Activated T-cell treated with anti-CD3 and anti-CD28 coated beads, Interleukin-2, amount 50 U/mL, for 24 hours (primary cell): ENCODE measurements around the gene PGLYRP2.

Experiments used
- DNase-seq: peaks from one replicate; pipeline ENCODE4 v3.0.0-alpha.2; 2020
- H3K27ac Mint-ChIP-seq: 2 replicates; pipeline ENCODE4 v1.8.0; 2020; ENCODE audit warnings: mild to moderate bottlenecking, mixed read lengths
- H3K27me3 Mint-ChIP-seq: 2 replicates; pipeline ENCODE4 v1.8.0; 2020; ENCODE audit warnings: mixed read lengths
- H3K36me3 Mint-ChIP-seq: 2 replicates; pipeline ENCODE4 v1.8.0; 2020; ENCODE audit warnings: low read depth, mixed read lengths
- H3K4me1 Mint-ChIP-seq: 2 replicates; pipeline ENCODE4 v1.8.0; 2020; ENCODE audit warnings: low read depth, mixed read lengths
- H3K4me3 Mint-ChIP-seq: 2 replicates; pipeline ENCODE4 v1.8.0; 2020; ENCODE audit warnings: mild to moderate bottlenecking, moderate library complexity, mixed read lengths
- H3K9me3 Mint-ChIP-seq: 2 replicates; pipeline ENCODE4 v1.8.0; 2020; ENCODE audit warnings: mixed read lengths

The PGLYRP2 gene

GRCh38 chr19:15432018-15432494 is 47.2 kb downstream of the PGLYRP2 start:
- DNase-seq = peak; percentile 63
- H3K4me1 Mint-ChIP-seq = peaks cover 41% of the 10 kb centered on the region
- no peaks in the 10 kb centered on the region for H3K27me3 Mint-ChIP-seq
- peak overlapping the region; percentile 96 for H3K27ac Mint-ChIP-seq
- H3K9me3 Mint-ChIP-seq = no peaks in the 10 kb centered on the region
- H3K36me3 Mint-ChIP-seq = peaks cover 45% of the 10 kb centered on the region
- H3K4me3 Mint-ChIP-seq = peak overlapping the region; percentile 97

GRCh38 chr19:15431396-15432017 is 47.8 kb downstream of the PGLYRP2 start:
- Mint-ChIP-seq H3K36me3 (peaks cover 50% of the 10 kb centered on the region), H3K9me3 (no peaks in the 10 kb centered on the region), H3K4me1 (peaks cover 41% of the 10 kb centered on the region), H3K27ac (peak overlapping the region; percentile 96), H3K4me3 (peak overlapping the region; percentile 97), H3K27me3 (no peaks in the 10 kb centered on the region)
- DNase-seq = no peak

GRCh38 chr19:15430526-15431120 is 48.7 kb downstream of the PGLYRP2 start:
- peak overlapping the region; percentile 96 for H3K27ac Mint-ChIP-seq

GRCh38 chr19:15429825-15430467 is 49.4 kb downstream of the PGLYRP2 start:
- peaks cover 62% of the 10 kb centered on the region for H3K36me3 Mint-ChIP-seq
- DNase-seq = no peak
- peaks cover 36% of the 10 kb centered on the region for H3K4me1 Mint-ChIP-seq
- H3K4me3 Mint-ChIP-seq = peak overlapping the region; percentile 97
- no peaks in the 10 kb centered on the region for H3K9me3 Mint-ChIP-seq
- no peaks in the 10 kb centered on the region for H3K27me3 Mint-ChIP-seq
- peak overlapping the region; percentile 96 for H3K27ac Mint-ChIP-seq

More at GRCh38 chr19:15430526-15431120, 48.7 kb downstream of the PGLYRP2 start:
- peak overlapping the region; percentile 97 for H3K4me3 Mint-ChIP-seq
- peaks cover 36% of the 10 kb centered on the region for H3K4me1 Mint-ChIP-seq
- H3K36me3 Mint-ChIP-seq = peaks cover 57% of the 10 kb centered on the region
- no peak for DNase-seq
- H3K27me3 Mint-ChIP-seq = no peaks in the 10 kb centered on the region
- no peaks in the 10 kb centered on the region for H3K9me3 Mint-ChIP-seq

- Mint-ChIP-seq H3K27me3 (no peaks in the 10 kb centered on the region), H3K36me3 (peaks cover 66% of the 10 kb centered on the region), H3K27ac (no peak overlapping the region), H3K9me3 (no peaks in the 10 kb centered on the region), H3K4me3 (no peak overlapping the region), H3K4me1 (peaks cover 36% of the 10 kb centered on the region)
- DNase-seq = no peak
These were observed 50.1 kb downstream of the PGLYRP2 start for GRCh38 chr19:15428956-15429824.

- Mint-ChIP-seq H3K4me3 (no peak overlapping the region), H3K27ac (no peak overlapping the region), H3K4me1 (peaks cover 29% of the 10 kb centered on the region), H3K9me3 (no peaks in the 10 kb centered on the region), H3K36me3 (peaks cover 76% of the 10 kb centered on the region), H3K27me3 (no peaks in the 10 kb centered on the region)
- DNase-seq = no peak
These were observed 51.3 kb downstream of the PGLYRP2 start for GRCh38 chr19:15427991-15428471.

- DNase-seq = no peak
- Mint-ChIP-seq H3K36me3 (peaks cover 82% of the 10 kb centered on the region), H3K27ac (peak overlapping the region; percentile 64), H3K4me1 (peaks cover 27% of the 10 kb centered on the region), H3K9me3 (no peaks in the 10 kb centered on the region), H3K4me3 (no peak overlapping the region), H3K27me3 (no peaks in the 10 kb centered on the region)
These were observed 52.0 kb downstream of the PGLYRP2 start for GRCh38 chr19:15427350-15427700.

GRCh38 chr19:15426485-15427349 is 52.6 kb downstream of the PGLYRP2 start:
- H3K27ac Mint-ChIP-seq = peak overlapping the region; percentile 66
- no peaks in the 10 kb centered on the region for H3K9me3 Mint-ChIP-seq
- peaks cover 24% of the 10 kb centered on the region for H3K4me1 Mint-ChIP-seq
- H3K4me3 Mint-ChIP-seq = no peak overlapping the region
- H3K27me3 Mint-ChIP-seq = no peaks in the 10 kb centered on the region
- H3K36me3 Mint-ChIP-seq = peaks cover 84% of the 10 kb centered on the region
- DNase-seq = no peak

- Mint-ChIP-seq H3K27me3 (no peaks in the 10 kb centered on the region), H3K4me3 (no peak overlapping the region), H3K4me1 (peaks cover 12% of the 10 kb centered on the region), H3K27ac (no peak overlapping the region), H3K9me3 (no peaks in the 10 kb centered on the region), H3K36me3 (peaks cover 83% of the 10 kb centered on the region)
- DNase-seq = no peak
These were observed 53.9 kb downstream of the PGLYRP2 start for GRCh38 chr19:15425321-15425950.

- peaks cover 79% of the 10 kb centered on the region for H3K36me3 Mint-ChIP-seq
- no peak overlapping the region for H3K27ac Mint-ChIP-seq
- no peaks in the 10 kb centered on the region for H3K27me3 Mint-ChIP-seq
- no peaks in the 10 kb centered on the region for H3K9me3 Mint-ChIP-seq
- H3K4me3 Mint-ChIP-seq = no peak overlapping the region
- peaks cover 14% of the 10 kb centered on the region for H3K4me1 Mint-ChIP-seq
- DNase-seq = no peak
These were observed 54.5 kb downstream of the PGLYRP2 start for GRCh38 chr19:15424692-15425272.

- Mint-ChIP-seq H3K27me3 (no peaks in the 10 kb centered on the region), H3K36me3 (peaks cover 76% of the 10 kb centered on the region), H3K4me3 (no peak overlapping the region), H3K4me1 (peaks cover 20% of the 10 kb centered on the region), H3K9me3 (no peaks in the 10 kb centered on the region), H3K27ac (no peak overlapping the region)
- no peak for DNase-seq
These were observed 55.2 kb downstream of the PGLYRP2 start for GRCh38 chr19:15424121-15424520.

- DNase-seq = no peak
- no peaks in the 10 kb centered on the region for H3K9me3 Mint-ChIP-seq
- H3K27me3 Mint-ChIP-seq = no peaks in the 10 kb centered on the region
- peaks cover 19% of the 10 kb centered on the region for H3K4me1 Mint-ChIP-seq
- H3K27ac Mint-ChIP-seq = no peak overlapping the region
- no peak overlapping the region for H3K4me3 Mint-ChIP-seq
- peaks cover 73% of the 10 kb centered on the region for H3K36me3 Mint-ChIP-seq
These were observed 56.2 kb downstream of the PGLYRP2 start for GRCh38 chr19:15423130-15423529.
